ENCODE data around the gene EPS15. TPM values are rescaled to one million over a fixed set of nuclear protein-coding genes. Genes with fewer than 3 reads are reported as not detected.

Gene EPS15
- total and polyA plus RNA-seq, 12 donors, result 12.4 to 81.4 (median 63.0) TPM

GRCh38 chr1:51306950-51307349, 212.1 kb downstream of the EPS15 start:
- Histone ChIP-seq H3K4me1 (peaks cover 0 to 15% (median 0%) of the 10 kb centered on the region in 9 donors), H3K27me3 (no peaks in the 10 kb centered on the region), H3K36me3 (peaks cover 0 to 14% (median 0%) of the 10 kb centered on the region in 9 donors), H3K9me3 (no peaks in the 10 kb centered on the region), H3K4me3 (no peak overlapping the region), H3K27ac (no peak overlapping the region)
- DNase-seq, result no peak
- 87 to 95% methylated on average over 5 of the region's 5 CpGs for WGBS, 2 donors
- no peak for TF ChIP-seq CTCF (IDR thresholded peaks at IDR 0.05)
- ATAC-seq, result no peak
- intact Hi-C loops (cut with DNase I), result no loop called here

DNA sequence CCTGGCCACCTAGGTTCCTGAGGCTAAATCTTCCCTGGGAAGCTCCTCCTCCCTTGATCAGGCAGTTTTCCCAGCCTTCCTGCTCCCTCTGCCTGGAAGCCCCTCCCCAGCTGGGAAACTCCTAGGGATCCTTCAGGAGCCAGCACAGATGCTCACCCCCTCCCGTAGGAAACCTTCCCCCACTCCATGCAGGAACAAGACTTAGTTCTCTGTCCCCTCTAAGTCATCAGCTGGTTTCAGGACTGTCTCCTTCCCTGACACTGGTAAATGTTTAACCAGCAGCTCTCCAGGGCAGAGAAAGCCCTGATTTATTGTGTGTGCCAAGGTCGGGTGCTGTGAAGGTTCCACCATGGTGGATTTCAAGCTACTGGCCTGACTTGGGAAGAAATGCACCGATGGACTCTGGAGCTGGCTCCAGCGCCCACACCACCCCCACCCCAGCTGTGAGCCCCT, 213.7 kb downstream of the EPS15 start:
- no peak overlapping the region for H3K4me3 ChIP-seq
- intact Hi-C loops (cut with DNase I), result no loop called here
- ATAC-seq, result no peak
- no peaks in the 10 kb centered on the region for H3K27me3 ChIP-seq
- no peaks in the 10 kb centered on the region for H3K9me3 ChIP-seq
- WGBS, 2 donors, result 73 to 77% methylated on average over 4 of the region's 4 CpGs
- no peak for DNase-seq
- no peak for TF ChIP-seq CTCF (IDR thresholded peaks at IDR 0.05)
- H3K4me1 ChIP-seq, result peaks cover 0 to 12% (median 0%) of the 10 kb centered on the region in 9 donors
- H3K36me3 ChIP-seq, result peaks cover 0 to under 1% (median 0%) of the 10 kb centered on the region in 9 donors
- H3K27ac ChIP-seq, result no peak overlapping the region

- 57 to 85% methylated on average over 1 of the region's 1 CpG for WGBS, 2 donors
- H3K27ac ChIP-seq, result no peak overlapping the region
- H3K27me3 ChIP-seq, result no peaks in the 10 kb centered on the region
- intact Hi-C loops (cut with DNase I), result no loop called here
- peaks cover 0 to 12% (median 0%) of the 10 kb centered on the region in 9 donors for H3K4me1 ChIP-seq
- no peaks in the 10 kb centered on the region for H3K9me3 ChIP-seq
- no peak overlapping the region for H3K4me3 ChIP-seq
- no peak for DNase-seq
- no peak for TF ChIP-seq CTCF (IDR thresholded peaks at IDR 0.05)
- H3K36me3 ChIP-seq, result no peaks in the 10 kb centered on the region
- ATAC-seq, result no peak
Measured at GRCh38 chr1:51304360-51304759, 214.7 kb downstream of the EPS15 start.

Other genes starting within 250 kb of the EPS15 start
- gene TTC39A, start 188.7 kb downstream of the EPS15 start, total RNA-seq, result 10 to 100 TPM; 14.3 to 38.7 (median 23.2) TPM
- gene TTC39A, start 188.7 kb downstream of the EPS15 start, polyA plus RNA-seq, result 10 to 100 TPM in 1 of 2 donors, 1 to 10 TPM in 1; 4.3 to 14.0 TPM
- 10 to 100 TPM; 32.5 to 77.9 (median 55.6) TPM for gene OSBPL9, start 97.8 kb upstream of the EPS15 start, total RNA-seq
- 10 to 100 TPM; 42.9 to 82.9 TPM for gene OSBPL9, start 97.8 kb upstream of the EPS15 start, polyA plus RNA-seq

Measured in heart right ventricle (tissue), 16 donors.